Measurements from ENCODE around the gene ALKBH7. TPM values are rescaled to one million over a fixed set of nuclear protein-coding genes. Genes with fewer than 3 reads are reported as not detected.

ALKBH7 gene
- total RNA-seq, 1 donor from 2014 or later, result 79.1 TPM

DNA sequence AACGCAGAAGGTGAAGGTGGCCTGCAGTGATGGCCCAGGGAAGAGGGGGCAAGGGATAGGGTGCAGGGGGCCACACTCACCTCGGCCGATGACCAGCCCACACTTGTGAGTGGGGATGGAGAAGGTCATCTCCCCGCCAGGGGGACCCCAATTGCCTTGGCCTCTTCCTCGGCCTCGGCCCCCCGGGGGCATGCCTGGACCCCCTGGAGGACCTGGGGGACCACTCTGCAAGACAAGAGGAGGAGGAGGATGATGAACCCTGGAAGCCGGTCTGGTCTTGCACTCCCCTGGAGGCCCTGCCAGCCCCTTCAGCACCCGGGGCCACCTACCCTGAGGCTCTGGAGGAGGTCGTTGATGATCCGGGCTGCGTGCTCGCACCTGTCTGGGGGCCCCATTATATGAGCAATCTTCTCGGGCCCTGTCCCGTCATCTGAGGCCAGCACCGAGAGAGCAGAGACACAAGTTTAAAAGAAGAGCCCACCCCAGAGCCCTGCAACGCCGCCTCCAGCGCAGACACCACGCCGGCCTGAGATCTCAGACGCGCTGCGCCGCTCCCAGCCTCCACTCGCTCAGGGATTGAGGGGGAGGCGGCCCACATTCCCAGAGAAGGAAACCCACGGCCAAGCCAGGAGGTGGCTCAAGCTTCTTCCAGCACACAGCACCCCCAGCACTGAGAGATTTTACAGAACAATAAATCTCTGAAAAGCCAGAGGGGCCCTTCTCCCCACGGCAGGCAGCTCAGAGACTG lies 44.2 kb downstream of the ALKBH7 start:
- TF ChIP-seq, protein P1, sequence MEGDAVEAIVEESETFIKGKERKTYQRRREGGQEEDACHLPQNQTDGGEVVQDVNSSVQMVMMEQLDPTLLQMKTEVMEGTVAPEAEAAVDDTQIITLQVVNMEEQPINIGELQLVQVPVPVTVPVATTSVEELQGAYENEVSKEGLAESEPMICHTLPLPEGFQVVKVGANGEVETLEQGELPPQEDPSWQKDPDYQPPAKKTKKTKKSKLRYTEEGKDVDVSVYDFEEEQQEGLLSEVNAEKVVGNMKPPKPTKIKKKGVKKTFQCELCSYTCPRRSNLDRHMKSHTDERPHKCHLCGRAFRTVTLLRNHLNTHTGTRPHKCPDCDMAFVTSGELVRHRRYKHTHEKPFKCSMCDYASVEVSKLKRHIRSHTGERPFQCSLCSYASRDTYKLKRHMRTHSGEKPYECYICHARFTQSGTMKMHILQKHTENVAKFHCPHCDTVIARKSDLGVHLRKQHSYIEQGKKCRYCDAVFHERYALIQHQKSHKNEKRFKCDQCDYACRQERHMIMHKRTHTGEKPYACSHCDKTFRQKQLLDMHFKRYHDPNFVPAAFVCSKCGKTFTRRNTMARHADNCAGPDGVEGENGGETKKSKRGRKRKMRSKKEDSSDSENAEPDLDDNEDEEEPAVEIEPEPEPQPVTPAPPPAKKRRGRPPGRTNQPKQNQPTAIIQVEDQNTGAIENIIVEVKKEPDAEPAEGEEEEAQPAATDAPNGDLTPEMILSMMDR (IDR thresholded peaks at IDR 0.05; ENCODE audit: unreplicated experiment), result no peak
- Mint-ChIP-seq H3K9me3 (ENCODE audit: low read depth) (no peaks in the 10 kb centered on the region), H3K36me3 (ENCODE audit: insufficient read depth) (peaks cover 14% of the 10 kb centered on the region), H3K27ac (no peak overlapping the region), H3K27me3 (no peaks in the 10 kb centered on the region), H3K4me1 (ENCODE audit: low read depth) (peaks cover 15% of the 10 kb centered on the region), H3K4me3 (ENCODE audit: low read depth) (no peak overlapping the region)
- no peak for DNase-seq (ENCODE audit: low spot score, unreplicated experiment)

DNA sequence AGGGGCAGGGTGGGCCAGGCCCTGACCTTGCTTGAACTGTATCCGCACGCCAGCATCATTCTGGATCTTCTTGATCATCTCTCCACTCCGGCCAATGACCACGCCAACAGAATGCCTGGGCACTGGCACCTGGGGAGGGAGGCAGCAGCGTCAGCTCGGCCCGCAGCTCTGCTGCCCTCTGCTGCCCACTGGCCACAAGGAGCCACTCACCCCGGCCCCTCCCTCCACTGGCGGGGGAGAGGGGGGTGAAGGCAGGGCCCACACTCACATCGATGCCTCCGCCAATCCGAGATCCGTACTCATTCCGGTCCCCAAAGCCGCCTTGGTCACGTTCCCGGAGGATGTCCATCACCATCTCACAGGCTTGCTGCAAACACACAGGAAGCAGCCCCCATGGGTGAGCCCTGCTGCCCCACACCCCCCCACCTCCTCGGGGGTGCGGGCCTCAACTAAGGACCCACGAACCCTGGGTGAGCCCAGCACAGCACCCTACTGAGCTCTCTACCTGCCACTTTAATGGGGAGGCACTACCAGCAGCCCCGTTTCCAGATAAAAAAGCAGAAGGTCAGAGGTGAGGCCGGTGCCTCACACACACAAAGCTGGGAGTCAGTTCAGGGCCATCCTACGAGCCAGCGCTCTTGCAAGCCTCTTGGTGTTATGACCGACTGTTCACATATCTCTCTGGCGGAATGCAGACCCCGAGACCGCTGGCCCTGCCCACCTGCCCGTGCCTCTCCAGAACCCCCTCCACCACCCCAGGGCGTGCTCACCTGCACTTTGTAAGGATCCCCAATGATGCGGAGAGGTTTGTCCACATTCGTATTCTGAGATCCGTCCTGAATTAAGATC lies 45.3 kb downstream of the ALKBH7 start:
- no peak overlapping the region for H3K4me3 Mint-ChIP-seq (ENCODE audit: low read depth)
- DNase-seq (ENCODE audit: low spot score, unreplicated experiment), result no peak
- TF ChIP-seq, protein P1 (IDR thresholded peaks at IDR 0.05; ENCODE audit: unreplicated experiment), result peak; percentile 44
- H3K27ac Mint-ChIP-seq, result no peak overlapping the region
- no peaks in the 10 kb centered on the region for H3K27me3 Mint-ChIP-seq
- no peaks in the 10 kb centered on the region for H3K9me3 Mint-ChIP-seq (ENCODE audit: low read depth)
- H3K36me3 Mint-ChIP-seq (ENCODE audit: insufficient read depth), result peaks cover 16% of the 10 kb centered on the region
- H3K4me1 Mint-ChIP-seq (ENCODE audit: low read depth), result peaks cover 17% of the 10 kb centered on the region

DNA sequence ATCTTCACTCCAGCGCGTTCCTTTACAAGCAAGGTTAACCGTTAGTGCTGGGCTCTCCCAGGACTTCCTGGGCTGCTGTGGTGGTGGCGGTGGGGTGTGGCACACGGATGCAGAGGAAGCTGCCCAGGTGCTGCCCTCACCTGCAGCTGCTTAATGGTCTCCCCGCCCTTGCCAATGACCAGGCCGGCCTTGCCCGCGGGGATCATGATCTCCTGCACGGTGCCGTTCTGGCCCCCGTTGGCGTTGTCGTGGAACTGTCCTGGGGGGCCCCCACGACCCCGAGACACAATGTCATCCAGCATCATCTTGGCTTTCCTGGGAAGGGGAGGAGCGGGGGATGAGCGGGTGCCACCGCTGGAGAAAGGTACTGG lies 46.0 kb downstream of the ALKBH7 start:
- TF ChIP-seq, protein P1 (IDR thresholded peaks at IDR 0.05; ENCODE audit: unreplicated experiment), result no peak
- Mint-ChIP-seq H3K36me3 (ENCODE audit: insufficient read depth) (peaks cover 16% of the 10 kb centered on the region), H3K27me3 (no peaks in the 10 kb centered on the region), H3K4me1 (ENCODE audit: low read depth) (peaks cover 16% of the 10 kb centered on the region), H3K4me3 (ENCODE audit: low read depth) (no peak overlapping the region), H3K9me3 (ENCODE audit: low read depth) (no peaks in the 10 kb centered on the region), H3K27ac (peak overlapping the region; percentile 68)
- no peak for DNase-seq (ENCODE audit: low spot score, unreplicated experiment)

DNA sequence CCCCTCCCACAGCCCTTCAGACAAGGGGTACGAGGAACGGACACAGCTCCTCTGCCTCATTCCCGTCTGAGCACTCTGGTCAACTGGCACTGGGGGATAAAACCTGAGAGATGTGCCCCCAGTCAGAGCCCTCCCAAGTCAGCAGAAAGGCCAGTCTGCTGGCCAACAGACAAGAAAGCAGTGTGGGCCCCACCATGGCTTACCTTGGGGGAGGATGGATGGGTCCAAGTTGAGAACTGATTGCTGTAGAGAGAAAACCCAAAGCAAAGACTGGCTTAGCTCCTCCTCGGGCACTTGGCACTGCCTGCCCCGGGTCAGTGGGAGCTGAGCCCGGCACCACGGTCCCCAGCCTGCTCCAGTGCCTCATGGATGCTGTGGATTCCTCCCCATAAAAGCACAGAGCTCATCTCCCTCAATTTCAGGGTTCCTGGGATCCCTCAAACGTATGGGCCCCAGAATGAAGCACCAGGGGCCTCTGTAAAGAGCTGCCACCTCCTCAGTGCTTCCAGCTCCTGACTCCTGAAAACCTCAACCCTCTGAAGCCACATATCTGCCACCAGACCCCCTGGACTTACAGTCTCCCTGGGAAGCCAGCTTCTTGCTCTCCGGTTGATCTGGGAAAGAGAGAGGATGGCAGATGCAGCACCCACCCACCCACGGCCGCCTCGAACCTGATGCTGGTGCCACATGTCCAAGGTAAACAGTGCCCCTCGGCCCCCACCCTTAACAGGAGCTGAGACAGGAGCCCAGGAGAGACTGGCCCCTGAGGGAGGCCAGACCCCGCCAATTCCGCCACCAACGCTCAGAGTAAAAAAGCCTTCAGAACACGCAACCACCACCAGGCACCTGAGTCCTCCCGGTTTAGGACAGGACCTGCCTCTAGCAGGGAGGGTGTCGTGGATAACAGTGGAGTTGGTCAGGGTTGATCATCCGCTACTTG lies 48.8 kb downstream of the ALKBH7 start:
- no peak for DNase-seq (ENCODE audit: low spot score, unreplicated experiment)
- H3K36me3 Mint-ChIP-seq (ENCODE audit: insufficient read depth), result peaks cover 10% of the 10 kb centered on the region
- H3K4me3 Mint-ChIP-seq (ENCODE audit: low read depth), result no peak overlapping the region
- peak overlapping the region; percentile 90 for H3K27ac Mint-ChIP-seq
- TF ChIP-seq, protein P1 (IDR thresholded peaks at IDR 0.05; ENCODE audit: unreplicated experiment), result no peak
- peaks cover 11% of the 10 kb centered on the region for H3K4me1 Mint-ChIP-seq (ENCODE audit: low read depth)
- no peaks in the 10 kb centered on the region for H3K27me3 Mint-ChIP-seq
- H3K9me3 Mint-ChIP-seq (ENCODE audit: low read depth), result no peaks in the 10 kb centered on the region

Measured in progenitor cell of endocrine pancreas (in vitro differentiated cells).